Neuronal stem cell (in vitro differentiated cells): Measurements from ENCODE around the gene NGF.

Experiments used
- DNase-seq: peaks from one replicate; pipeline ENCODE4 v3.0.0-alpha.2; 2013; ENCODE audit warnings: low spot score
- H2AFZ ChIP-seq: one replicate; pipeline ENCODE4 v1.6.1; 2013; ENCODE audit warnings: mild to moderate bottlenecking, low read length, inconsistent platforms
- H2AK5ac ChIP-seq: 2 replicates; pipeline ENCODE4 v1.6.1; 2013; ENCODE audit warnings: low read depth, mild to moderate bottlenecking, inconsistent platforms, low read length, moderate library complexity, mixed read lengths
- H2BK120ac ChIP-seq: 2 replicates; pipeline ENCODE4 v1.6.1; 2013; ENCODE audit warnings: low read depth, mild to moderate bottlenecking, inconsistent platforms, low read length, moderate library complexity, mixed read lengths
- H2BK12ac ChIP-seq: one replicate; pipeline ENCODE4 v1.6.1; 2013; ENCODE audit warnings: low read length, inconsistent platforms
- H2BK15ac ChIP-seq: 2 replicates; pipeline ENCODE4 v1.6.1; 2013; ENCODE audit warnings: mild to moderate bottlenecking, low read length, inconsistent platforms, mixed read lengths
- H2BK5ac ChIP-seq: one replicate; pipeline ENCODE4 v1.6.1; 2013; ENCODE audit warnings: inconsistent platforms, mild to moderate bottlenecking, low read length, moderate library complexity
- H3K14ac ChIP-seq: one replicate; pipeline ENCODE4 v1.6.1; 2013; ENCODE audit warnings: low read length, inconsistent platforms
- H3K18ac ChIP-seq: 2 replicates; pipeline ENCODE4 v1.6.1; 2013; ENCODE audit warnings: low read length, inconsistent platforms
- H3K23ac ChIP-seq: 2 replicates; pipeline ENCODE4 v1.6.1; 2013; ENCODE audit warnings: low read depth, mild to moderate bottlenecking, mixed read lengths, low read length, inconsistent platforms; ENCODE audit not compliant: poor library complexity
- H3K27ac ChIP-seq: replicated peaks from 3 replicates; pipeline ENCODE4 v1.5.1; 2013; ENCODE audit warnings: low read length, inconsistent platforms
- H3K27me3 ChIP-seq, 3 experiments: 2 replicates each; pipeline ENCODE4 v1.6.1; 2013; ENCODE audit warnings: low read length in 3 of 3, mild to moderate bottlenecking in 2 of 3, inconsistent platforms in 1 of 3, low read depth in 1 of 3, mixed read lengths in 1 of 3, moderate library complexity in 1 of 3; ENCODE audit not compliant: control insufficient read depth in 3 of 3, insufficient read depth in 3 of 3
- H3K36me3 ChIP-seq, 2 donors: replicated peaks in 1 of 2; 2 replicates each; pipeline ENCODE4 v1.6.1; 2013; ENCODE audit warnings: low read length in 2 of 2; ENCODE audit not compliant: control insufficient read depth in 2 of 2, insufficient read depth in 2 of 2
- H3K4ac ChIP-seq: 2 replicates; pipeline ENCODE4 v1.6.1; 2013; ENCODE audit warnings: inconsistent platforms, mild to moderate bottlenecking, low read length, moderate library complexity
- H3K4me1 ChIP-seq, 2 donors: 1 replicate in 1 of 2; 2 replicates in 1 of 2; pipeline ENCODE4 v1.6.1; 2013; ENCODE audit warnings: low read length in 2 of 2, low read depth in 1 of 2; ENCODE audit not compliant: control insufficient read depth in 2 of 2, insufficient read depth in 1 of 2
- H3K4me2 ChIP-seq: one replicate; pipeline ENCODE4 v1.6.1; 2013; ENCODE audit warnings: mild to moderate bottlenecking, low read length, inconsistent platforms; ENCODE audit not compliant: insufficient read depth, poor library complexity, severe bottlenecking
- H3K4me3 ChIP-seq, 2 donors: 2 replicates each; pipeline ENCODE4 v1.5.1; 2013; ENCODE audit warnings: low read length in 2 of 2, mild to moderate bottlenecking in 2 of 2, inconsistent platforms in 1 of 2, moderate library complexity in 1 of 2
- H3K79me1 ChIP-seq: one replicate; pipeline ENCODE4 v1.6.1; 2013; ENCODE audit warnings: low read depth, mild to moderate bottlenecking, inconsistent platforms, low read length, moderate library complexity
- H3K9ac ChIP-seq: one replicate; pipeline ENCODE4 v1.6.1; 2013; ENCODE audit warnings: mild to moderate bottlenecking, low read depth, low read length, inconsistent platforms; ENCODE audit not compliant: poor library complexity
- H3K9me3 ChIP-seq, 2 donors: replicated peaks in 1 of 2; 2 replicates each; pipeline versions ENCODE3 to v1.6.1; 2013; ENCODE audit warnings: low read length in 2 of 2, mild to moderate bottlenecking in 2 of 2, inconsistent platforms in 1 of 2, low read depth in 1 of 2, mixed read lengths in 1 of 2, moderate library complexity in 1 of 2; ENCODE audit not compliant: control insufficient read depth in 2 of 2, insufficient read depth in 1 of 2
- H4K8ac ChIP-seq: one replicate; pipeline ENCODE4 v1.6.1; 2013; ENCODE audit warnings: low read depth, mild to moderate bottlenecking, inconsistent platforms, low read length, moderate library complexity
- H4K91ac ChIP-seq: one replicate; pipeline ENCODE4 v1.6.1; 2013; ENCODE audit warnings: low read length, low read depth, mild to moderate bottlenecking, inconsistent platforms; ENCODE audit not compliant: poor library complexity
- WGBS, 2 donors: extraction: QIAGEN DNeasy Blood & Tissue Kit; methylation state at CpG; one replicate each; pipeline ENCODE4 v1.1.7; 2013; ENCODE audit warnings: missing lambda C conversion rate in 2 of 2, mixed read lengths in 1 of 2; ENCODE audit not compliant: insufficient read length in 2 of 2, insufficient replicate concordance in 1 of 2; ENCODE audit errors: extremely low coverage in 2 of 2; 5-methylcytosine and 5-hydroxymethylcytosine counted together

Gene NGF

GRCh38 chr1:115322631-115323030 lies 15.4 kb downstream of the NGF start:
- Histone ChIP-seq H3K27me3 (no peaks in the 10 kb centered on the region), H3K18ac (no peak overlapping the region), H3K4ac (no peak overlapping the region), H3K23ac (no peak overlapping the region), H2BK15ac (no peak overlapping the region), H4K91ac (no peak overlapping the region), H3K79me1 (no peaks in the 10 kb centered on the region), H3K9me3 (no peaks in the 10 kb centered on the region), H3K4me1 (peaks cover 0 to 2% of the 10 kb centered on the region in 2 donors), H3K4me3 (no peak overlapping the region), H2BK120ac (no peak overlapping the region), H4K8ac (no peak overlapping the region), H3K14ac (no peak overlapping the region), H3K36me3 (no peaks in the 10 kb centered on the region), H2BK12ac (no peak overlapping the region), H2AK5ac (no peak overlapping the region), H3K9ac (no peak overlapping the region), H2BK5ac (no peak overlapping the region), H2AFZ (no peak overlapping the region), H3K4me2 (no peak overlapping the region), H3K27ac (no peak overlapping the region)
- no CpG with 5 or more reads among the region's 3 CpGs for WGBS, 2 donors
- DNase-seq = no peak

DNA sequence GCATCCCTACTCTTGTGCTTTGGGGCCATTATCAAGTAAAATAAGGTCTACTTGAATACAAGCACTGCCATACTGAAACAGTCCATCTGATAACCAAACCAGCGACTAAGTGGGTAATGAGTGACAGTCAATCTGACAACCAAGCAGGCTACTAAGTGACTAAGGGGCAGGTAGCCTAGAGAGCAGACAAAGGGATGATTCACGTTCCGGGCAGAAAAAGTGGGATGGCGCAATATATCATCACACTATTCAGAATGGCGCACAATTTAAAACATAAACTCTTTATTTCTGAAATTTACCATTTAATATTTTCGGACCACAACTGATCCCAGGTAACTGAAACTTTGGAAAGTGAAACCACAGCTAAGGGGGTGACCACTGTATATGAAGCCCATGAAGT lies 17.7 kb downstream of the NGF start:
- no peak overlapping the region for H2BK120ac ChIP-seq
- no CpG with 5 or more reads among the region's 6 CpGs for WGBS, 2 donors
- H3K4me2 ChIP-seq = no peak overlapping the region

GRCh38 chr1:115319706-115320105 lies 18.3 kb downstream of the NGF start:
- Histone ChIP-seq H2BK15ac (no peak overlapping the region), H4K8ac (no peak overlapping the region), H3K27me3 (no peaks in the 10 kb centered on the region), H3K4me2 (no peak overlapping the region), H2BK5ac (no peak overlapping the region), H4K91ac (no peak overlapping the region), H3K23ac (no peak overlapping the region), H2AFZ (no peak overlapping the region), H3K4me1 (peaks cover 0 to 4% of the 10 kb centered on the region in 2 donors), H3K4ac (no peak overlapping the region), H3K4me3 (no peak overlapping the region), H3K14ac (no peak overlapping the region), H2BK12ac (no peak overlapping the region), H3K36me3 (no peaks in the 10 kb centered on the region), H2AK5ac (no peak overlapping the region), H2BK120ac (no peak overlapping the region), H3K9ac (no peak overlapping the region), H3K27ac (no peak overlapping the region), H3K9me3 (no peaks in the 10 kb centered on the region), H3K79me1 (no peaks in the 10 kb centered on the region), H3K18ac (no peak overlapping the region)
- no CpG with 5 or more reads among the region's 5 CpGs for WGBS, 2 donors
- no peak for DNase-seq

More for the DNA sequence above, 17.7 kb downstream of the NGF start:
- no peak overlapping the region for H2BK15ac ChIP-seq
- H3K14ac ChIP-seq = no peak overlapping the region
- H2AK5ac ChIP-seq = no peak overlapping the region
- H3K79me1 ChIP-seq = no peaks in the 10 kb centered on the region
- H3K4me3 ChIP-seq = no peak overlapping the region
- no peak overlapping the region for H4K91ac ChIP-seq
- no peaks in the 10 kb centered on the region for H3K36me3 ChIP-seq
- H4K8ac ChIP-seq = no peak overlapping the region
- H2BK12ac ChIP-seq = no peak overlapping the region
- H3K18ac ChIP-seq = no peak overlapping the region
- H3K9ac ChIP-seq = no peak overlapping the region
- H2BK5ac ChIP-seq = no peak overlapping the region
- no peaks in the 10 kb centered on the region for H3K9me3 ChIP-seq
- H3K27ac ChIP-seq = no peak overlapping the region
- no peak overlapping the region for H2AFZ ChIP-seq
- H3K4me1 ChIP-seq = peaks cover 0 to 4% of the 10 kb centered on the region in 2 donors
- no peak overlapping the region for H3K4ac ChIP-seq
- no peak overlapping the region for H3K23ac ChIP-seq
- H3K27me3 ChIP-seq = no peaks in the 10 kb centered on the region
- DNase-seq = no peak

DNA sequence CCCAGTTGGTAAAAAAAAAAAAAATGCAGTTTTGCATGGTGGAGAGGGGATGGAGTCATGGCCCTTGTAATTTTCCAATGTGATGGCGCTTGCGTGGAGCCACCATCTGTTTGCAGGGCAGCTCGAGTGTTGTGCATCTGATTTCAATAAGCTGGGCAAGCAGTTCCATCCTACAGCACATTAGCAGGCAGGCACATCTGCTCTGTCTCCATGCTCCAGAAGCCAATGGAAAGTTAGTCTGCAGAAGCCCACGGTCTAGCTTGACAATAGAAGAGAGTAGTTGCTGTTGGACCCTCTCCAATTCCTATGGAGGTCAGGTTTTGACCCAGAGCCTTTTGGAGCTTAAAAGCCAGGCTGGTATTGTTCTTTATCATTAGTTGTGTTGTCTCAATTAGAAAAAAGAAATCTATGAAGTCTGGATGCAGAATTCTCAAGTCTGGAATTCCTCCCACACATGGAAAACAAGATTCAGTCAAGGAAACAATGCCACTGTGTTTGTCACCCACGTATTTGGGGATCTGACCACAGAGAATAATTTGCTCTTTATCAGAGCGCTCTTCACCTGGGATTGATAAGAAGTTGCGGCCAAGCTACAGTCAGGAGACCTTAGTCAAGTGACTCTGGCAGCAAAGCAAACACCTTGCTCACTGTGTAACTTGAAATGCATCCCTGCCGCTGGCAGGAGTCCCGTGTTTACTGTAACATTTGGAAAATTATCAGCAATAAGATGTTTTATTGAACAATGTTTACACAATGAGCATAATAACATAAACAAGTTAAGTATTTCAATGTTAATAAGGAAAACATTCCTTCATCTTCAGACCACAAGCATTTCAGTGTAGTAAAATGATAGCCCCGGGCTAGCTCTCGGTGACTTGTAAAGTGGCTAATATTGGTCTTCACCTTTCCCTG lies 20.7 kb downstream of the NGF start:
- no peaks in the 10 kb centered on the region for H3K9me3 ChIP-seq
- H3K9ac ChIP-seq = no peak overlapping the region
- H2AFZ ChIP-seq = no peak overlapping the region
- H2BK15ac ChIP-seq = no peak overlapping the region
- WGBS, 2 donors = no CpG with 5 or more reads among the region's 11 CpGs
- H2BK5ac ChIP-seq = no peak overlapping the region
- H3K27me3 ChIP-seq = no peaks in the 10 kb centered on the region
- H2AK5ac ChIP-seq = no peak overlapping the region
- peaks cover 0 to 4% of the 10 kb centered on the region in 2 donors for H3K4me1 ChIP-seq
- no peaks in the 10 kb centered on the region for H3K36me3 ChIP-seq
- H3K4me2 ChIP-seq = no peak overlapping the region
- DNase-seq = no peak
- no peaks in the 10 kb centered on the region for H3K79me1 ChIP-seq
- no peak overlapping the region for H2BK12ac ChIP-seq
- H3K18ac ChIP-seq = no peak overlapping the region
- H3K4me3 ChIP-seq = no peak overlapping the region
- H4K91ac ChIP-seq = no peak overlapping the region
- H2BK120ac ChIP-seq = no peak overlapping the region
- H3K23ac ChIP-seq = no peak overlapping the region
- no peak overlapping the region for H4K8ac ChIP-seq
- no peak overlapping the region for H3K4ac ChIP-seq
- H3K14ac ChIP-seq = no peak overlapping the region
- no peak overlapping the region for H3K27ac ChIP-seq
